ENCODE measurements around the gene BCKDK.
"Not testable (repeated sequence)": the region's sequence is repeated elsewhere in the genome, so short reads cannot be mapped to it uniquely, and the experiment has no call there.

The BCKDK gene

GRCh38 chr16:31100876-31101641 is 7.1 kb upstream of the BCKDK start:
- DNase-seq = not testable (repeated sequence)

- peak; percentile 75 for DNase-seq
These were observed 2.4 kb upstream of the BCKDK start for GRCh38 chr16:31105677-31106213.

- no peak for DNase-seq
These were observed 1.4 kb upstream of the BCKDK start for GRCh38 chr16:31106509-31107464.

- no peak for DNase-seq
These were observed 720 bp upstream of the BCKDK start for GRCh38 chr16:31107465-31107867.

GRCh38 chr16:31108794-31109558 is 790 bp downstream of the BCKDK start:
- no peak for DNase-seq

GRCh38 chr16:31109622-31110021 is 1.4 kb downstream of the BCKDK start:
- no peak for DNase-seq

GRCh38 chr16:31110106-31111034 is 2.2 kb downstream of the BCKDK start:
- DNase-seq = no peak

GRCh38 chr16:31111881-31112466 is 3.8 kb downstream of the BCKDK start:
- no peak for DNase-seq

- DNase-seq = no peak
These were observed 4.5 kb downstream of the BCKDK start for GRCh38 chr16:31112711-31113110.

- DNase-seq = peak; percentile 87
These were observed 5.2 kb downstream of the BCKDK start for GRCh38 chr16:31113121-31114120.

GRCh38 chr16:31114468-31114867 is 6.3 kb downstream of the BCKDK start:
- no peak for DNase-seq

GRCh38 chr16:31117384-31118222 is 9.4 kb downstream of the BCKDK start, which contains the start of gene KAT8:
TSS of gene KAT8 (plus strand) at chr16:31117664. CDS start at chr16:31117682, 18 bp downstream.
- DNase-seq = peak; percentile 96

- DNase-seq = no peak
These were observed 10.3 kb downstream of the BCKDK start for GRCh38 chr16:31118223-31119155.

GRCh38 chr16:31120129-31120528 is 11.9 kb downstream of the BCKDK start:
- no peak for DNase-seq

GRCh38 chr16:31125844-31126243 is 17.7 kb downstream of the BCKDK start:
- DNase-seq = no peak

GRCh38 chr16:31127182-31127581 is 19.0 kb downstream of the BCKDK start:
- DNase-seq = no peak

GRCh38 chr16:31128711-31129567 is 20.8 kb downstream of the BCKDK start:
- DNase-seq = peak; percentile 81

All from GDM1 (cell line).